Keratinocyte (primary cell): ENCODE measurements around the gene WRNIP1. TPM values are rescaled to one million over a fixed set of nuclear protein-coding genes. Genes with fewer than 3 reads are reported as not detected.

Experiments
- DNase-seq: peaks from one replicate; pipeline ENCODE4 v3.0.0-alpha.2; 2011; ENCODE audit warnings: low read depth, missing footprints, low spot score
- FAIRE-seq: peaks from 2 replicates; lab custom pipeline; 2011; peaks lifted over from hg19 to GRCh38; lab: Jason Lieb, UNC
- H2AFZ ChIP-seq: 2 replicates; pipeline ENCODE4 v1.6.0; 2012; ENCODE audit warnings: low read length, control low read depth, inconsistent platforms; ENCODE audit not compliant: control insufficient read depth
- H3K27ac ChIP-seq: 2 replicates; pipeline ENCODE4 v1.5.1; 2011; ENCODE audit warnings: low read length; ENCODE audit not compliant: control insufficient read depth, insufficient read depth
- H3K27me3 ChIP-seq: 3 replicates; pipeline ENCODE4 v1.6.0; 2011; ENCODE audit warnings: low read length; ENCODE audit not compliant: control insufficient read depth, insufficient read depth; ENCODE audit errors: extremely low read depth
- H3K36me3 ChIP-seq, 2 experiments: 2 replicates in 1 of 2; 3 replicates in 1 of 2; pipeline ENCODE4 v1.5.1; 2011; ENCODE audit warnings: low read length in 2 of 2, mild to moderate bottlenecking in 1 of 2; ENCODE audit not compliant: control insufficient read depth in 2 of 2, insufficient read depth in 2 of 2; ENCODE audit errors: extremely low read depth in 1 of 2
- H3K4me1 ChIP-seq: 3 replicates; pipeline ENCODE4 v1.5.1; 2011; ENCODE audit warnings: low read length; ENCODE audit not compliant: control insufficient read depth, insufficient read depth; ENCODE audit errors: extremely low read depth
- H3K4me2 ChIP-seq: 3 replicates; pipeline ENCODE4 v1.6.0; 2011; ENCODE audit warnings: low read depth, low read length; ENCODE audit not compliant: control insufficient read depth, insufficient read depth; ENCODE audit errors: extremely low read depth
- H3K4me3 ChIP-seq, 3 experiments: fragments of 200-600 bp in 1 of 3; sonication (generic) in 1 of 3; 2 replicates in 2 of 3; 3 replicates in 1 of 3; pipeline ENCODE4 v1.5.1; 2011 to 2016; ENCODE audit warnings: low read length in 3 of 3, mild to moderate bottlenecking in 3 of 3, control low read depth in 2 of 3, inconsistent platforms in 1 of 3, low read depth in 1 of 3, mixed read lengths in 1 of 3, mixed run types in 1 of 3, moderate library complexity in 1 of 3; ENCODE audit not compliant: control insufficient read depth in 2 of 3, insufficient read depth in 2 of 3; ENCODE audit errors: extremely low read depth in 1 of 3
- H3K79me2 ChIP-seq: 2 replicates; pipeline ENCODE4 v1.6.0; 2012; ENCODE audit warnings: low read length; ENCODE audit not compliant: control insufficient read depth, insufficient read depth
- H3K9ac ChIP-seq: 3 replicates; pipeline ENCODE4 v1.6.0; 2011; ENCODE audit warnings: low read length; ENCODE audit not compliant: control insufficient read depth, insufficient read depth; ENCODE audit errors: extremely low read depth
- H3K9me1 ChIP-seq: 3 replicates; pipeline ENCODE4 v1.6.0; 2011; ENCODE audit warnings: low read length; ENCODE audit not compliant: control insufficient read depth, insufficient read depth; ENCODE audit errors: extremely low read depth
- H3K9me3 ChIP-seq: 2 replicates; pipeline ENCODE4 v1.5.1; 2012; ENCODE audit warnings: low read depth, low read length; ENCODE audit not compliant: control insufficient read depth
- H4K20me1 ChIP-seq: 3 replicates; pipeline ENCODE4 v1.6.0; 2011; ENCODE audit warnings: low read length; ENCODE audit not compliant: control insufficient read depth, insufficient read depth; ENCODE audit errors: extremely low read depth
- EZH2 ChIP-seq: IDR thresholded peaks from one replicate; pipeline ENCODE4 v1.6.1; 2012; ENCODE audit warnings: inconsistent platforms, mild to moderate bottlenecking, low read length, moderate library complexity
- dilution Hi-C: fragments of 300-500 bp; cut with MboI; formaldehyde crosslinking; loops from one replicate; pipeline ENCODE4 v1.7.0; 2020; ENCODE audit warnings: low sequenced_read_pairs; ENCODE audit not compliant: extremely low pct_ligation_motif_present
- polyA plus RNA-seq, 5 experiments: library from polyadenylated mRNA; depleted of rRNA in 3 of 5; stranded (reverse) in 3 of 5; stranded (forward) in 1 of 5; unstranded in 1 of 5; fragments of >200 nt; gene quantifications; 1 replicate in 1 of 5; 2 replicates in 3 of 5; 3 replicates in 1 of 5; pipeline versions ENCODE4 v1.2.1 to v1.2.3, GENCODE V29; 2011 to 2012; ENCODE audit warnings: missing spikeins in 2 of 5, low read depth in 1 of 5, low replicate concordance in 1 of 5
- TF ChIP-seq, protein P1 (sequence below), 3 experiments: IDR thresholded peaks in 1 of 3; conservative IDR thresholded peaks in 1 of 3; optimal IDR thresholded peaks in 1 of 3; 2 replicates in 2 of 3; 3 replicates in 1 of 3; pipeline versions ENCODE3 to v1.5.1; 2011; ENCODE audit warnings: low read length in 3 of 3, mild to moderate bottlenecking in 3 of 3, moderate library complexity in 2 of 3, control low read depth in 1 of 3, inconsistent platforms in 1 of 3; ENCODE audit not compliant: insufficient read depth in 2 of 3; ENCODE audit errors: extremely low read depth in 1 of 3

The WRNIP1 gene
- polyA plus RNA-seq, 1 donor (not counting 4 experiments of a cell fraction or from before 2014, with no cell fraction given), result 52.3 TPM

DNA sequence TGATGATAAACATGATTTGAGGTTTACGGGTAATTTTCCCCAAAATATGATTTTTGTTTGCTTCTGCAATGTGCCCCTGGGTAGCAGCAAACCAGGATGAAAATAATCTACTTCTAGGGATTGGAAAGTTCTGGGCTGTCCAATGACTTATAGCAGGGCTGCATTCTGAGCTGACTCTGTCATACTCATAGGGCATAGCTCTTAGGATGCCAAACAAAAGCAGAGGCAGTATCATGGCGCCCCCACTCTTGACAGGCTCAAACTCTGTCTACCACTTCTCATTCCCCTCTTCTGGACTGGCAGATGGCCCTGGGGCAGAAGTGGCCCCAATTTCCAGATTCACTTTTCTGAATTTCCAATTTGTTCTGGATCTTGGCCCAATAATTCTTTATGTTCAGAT, 66.2 kb downstream of the WRNIP1 start:
- no peaks in the 10 kb centered on the region for H4K20me1 ChIP-seq
- peaks cover 2% of the 10 kb centered on the region for H3K9me1 ChIP-seq
- H3K9me3 ChIP-seq, result no peaks in the 10 kb centered on the region
- H3K27me3 ChIP-seq, result no peaks in the 10 kb centered on the region
- H3K27ac ChIP-seq, result no peak overlapping the region
- no peaks in the 10 kb centered on the region for H3K4me1 ChIP-seq
- H3K79me2 ChIP-seq, result no peaks in the 10 kb centered on the region
- H3K4me2 ChIP-seq, result no peak overlapping the region
- H2AFZ ChIP-seq, result no peak overlapping the region
- H3K4me3 ChIP-seq, result no peak overlapping the region
- dilution Hi-C loops, result no loop called here
- peaks cover 5 to 10% of the 10 kb centered on the region in 2 experiments for H3K36me3 ChIP-seq
- no peak overlapping the region for H3K9ac ChIP-seq
- TF ChIP-seq EZH2, result no peak
- TF ChIP-seq, protein P1, sequence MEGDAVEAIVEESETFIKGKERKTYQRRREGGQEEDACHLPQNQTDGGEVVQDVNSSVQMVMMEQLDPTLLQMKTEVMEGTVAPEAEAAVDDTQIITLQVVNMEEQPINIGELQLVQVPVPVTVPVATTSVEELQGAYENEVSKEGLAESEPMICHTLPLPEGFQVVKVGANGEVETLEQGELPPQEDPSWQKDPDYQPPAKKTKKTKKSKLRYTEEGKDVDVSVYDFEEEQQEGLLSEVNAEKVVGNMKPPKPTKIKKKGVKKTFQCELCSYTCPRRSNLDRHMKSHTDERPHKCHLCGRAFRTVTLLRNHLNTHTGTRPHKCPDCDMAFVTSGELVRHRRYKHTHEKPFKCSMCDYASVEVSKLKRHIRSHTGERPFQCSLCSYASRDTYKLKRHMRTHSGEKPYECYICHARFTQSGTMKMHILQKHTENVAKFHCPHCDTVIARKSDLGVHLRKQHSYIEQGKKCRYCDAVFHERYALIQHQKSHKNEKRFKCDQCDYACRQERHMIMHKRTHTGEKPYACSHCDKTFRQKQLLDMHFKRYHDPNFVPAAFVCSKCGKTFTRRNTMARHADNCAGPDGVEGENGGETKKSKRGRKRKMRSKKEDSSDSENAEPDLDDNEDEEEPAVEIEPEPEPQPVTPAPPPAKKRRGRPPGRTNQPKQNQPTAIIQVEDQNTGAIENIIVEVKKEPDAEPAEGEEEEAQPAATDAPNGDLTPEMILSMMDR (optimal IDR thresholded peaks at IDR 0.05 in 1 of 3, IDR thresholded peaks at IDR 0.05 in 1 of 3, conservative IDR thresholded peaks at IDR 0.05 in 1 of 3; ENCODE audit: extremely low read depth in 1 of 3, insufficient read depth in 2 of 3, low read length in 3 of 3), result peak in 1 of 3 experiments; percentile 29
- FAIRE-seq, result no peak
- DNase-seq, result no peak

DNA sequence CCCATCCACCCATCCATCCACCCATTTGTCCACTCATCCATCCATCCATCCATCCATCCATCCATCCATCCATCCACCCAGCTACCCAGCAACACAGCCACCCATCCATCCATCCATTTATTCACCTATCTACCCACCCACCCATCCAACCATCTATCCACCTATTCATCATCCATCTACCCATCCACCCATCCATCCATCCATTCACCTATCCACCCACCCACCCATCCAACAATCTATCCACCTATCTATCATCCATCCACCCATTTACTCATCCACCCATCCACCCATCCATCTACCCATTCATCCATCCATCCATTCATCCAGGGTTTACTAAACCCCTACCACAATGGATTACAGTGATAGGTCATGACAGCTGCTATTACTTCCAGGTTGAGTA, 69.1 kb downstream of the WRNIP1 start:
- Histone ChIP-seq H3K9me3 (no peaks in the 10 kb centered on the region), H3K4me2 (no peak overlapping the region), H3K4me3 (no peak overlapping the region), H4K20me1 (no peaks in the 10 kb centered on the region), H3K4me1 (peaks cover 6% of the 10 kb centered on the region), H3K27ac (no peak overlapping the region), H3K27me3 (no peaks in the 10 kb centered on the region), H3K36me3 (peaks cover 8 to 19% of the 10 kb centered on the region in 2 experiments), H3K79me2 (no peaks in the 10 kb centered on the region), H3K9me1 (peaks cover 2% of the 10 kb centered on the region), H2AFZ (no peak overlapping the region), H3K9ac (no peak overlapping the region)
- no peak for TF ChIP-seq EZH2
- TF ChIP-seq, protein P1 (optimal IDR thresholded peaks at IDR 0.05 in 1 of 3, IDR thresholded peaks at IDR 0.05 in 1 of 3, conservative IDR thresholded peaks at IDR 0.05 in 1 of 3; ENCODE audit: extremely low read depth in 1 of 3, insufficient read depth in 2 of 3, low read length in 3 of 3), result no peak
- dilution Hi-C loops, result no loop called here
- no peak for FAIRE-seq
- DNase-seq, result no peak

Other genes starting within 250 kb of the WRNIP1 start
- gene MYLK4, start 14.5 kb upstream of the WRNIP1 start, polyA plus RNA-seq, result 0.22 to 0.31 TPM (median 0.31 TPM) in 3 replicates
- 38.4 to 76.0 TPM (median 71.9 TPM) in 3 replicates for gene SERPINB1, start 76.5 kb downstream of the WRNIP1 start, polyA plus RNA-seq
- 0.20 to 0.39 TPM (median 0.32 TPM) in 3 replicates for gene SERPINB9, start 137.9 kb downstream of the WRNIP1 start, polyA plus RNA-seq
- 66.1 to 78.2 TPM (median 66.4 TPM) in 3 replicates for gene SERPINB6, start 206.2 kb downstream of the WRNIP1 start, polyA plus RNA-seq
- 22.2 to 24.0 TPM (median 22.9 TPM) in 3 replicates for gene NQO2, start 234.5 kb downstream of the WRNIP1 start, polyA plus RNA-seq